Stimulated activated CD8-positive, alpha-beta memory T cell treated with anti-CD3 and anti-CD28 coated beads, Interleukin-7, amount 100 ng/mL, for 48 hours (primary cell): ENCODE data around the gene GFM1.

ENCODE experiments used
- DNase-seq, 2 donors: peaks; one replicate each; pipeline ENCODE4 v3.0.0-alpha.2; 2020; ENCODE audit warnings: low read depth in 1 of 2; ENCODE audit errors: extremely low read depth in 1 of 2

Gene GFM1

GRCh38 chr3:158644345-158644908 is at the start of gene GFM1:
TSS of gene GFM1 (plus strand) at chr3:158644527. CDS start at chr3:158644635, 108 bp downstream.
- peak; percentile 67 to 79 for DNase-seq

GRCh38 chr3:158600787-158601186 is 43.5 kb upstream of the GFM1 start:
- DNase-seq = no peak

GRCh38 chr3:158602227-158602626 is 42.1 kb upstream of the GFM1 start:
- DNase-seq = no peak

GRCh38 chr3:158617982-158618875 is 26.1 kb upstream of the GFM1 start:
- DNase-seq = no peak

GRCh38 chr3:158625881-158626280 is 18.4 kb upstream of the GFM1 start:
- no peak for DNase-seq

GRCh38 chr3:158631981-158632380 is 12.3 kb upstream of the GFM1 start:
- DNase-seq = no peak

- DNase-seq = no peak
These were observed 3.7 kb upstream of the GFM1 start for GRCh38 chr3:158640646-158641045.

- no peak for DNase-seq
These were observed 2.3 kb upstream of the GFM1 start for GRCh38 chr3:158642005-158642404.

GRCh38 chr3:158642474-158643210 is 1.7 kb upstream of the GFM1 start:
- DNase-seq = no peak

GRCh38 chr3:158649791-158650190 is 5.5 kb downstream of the GFM1 start:
- DNase-seq = no peak

GRCh38 chr3:158651192-158651591 is 6.9 kb downstream of the GFM1 start:
- no peak for DNase-seq

GRCh38 chr3:158652463-158652862 is 8.1 kb downstream of the GFM1 start:
- no peak for DNase-seq

- DNase-seq = no peak
These were observed 14.6 kb downstream of the GFM1 start for GRCh38 chr3:158658889-158659288.

GRCh38 chr3:158659454-158660237 is 15.3 kb downstream of the GFM1 start:
- DNase-seq = peak in 1 of 2 donors; percentile 25

GRCh38 chr3:158660711-158661110 is 16.4 kb downstream of the GFM1 start:
- DNase-seq = no peak

GRCh38 chr3:158663246-158663645 is 18.9 kb downstream of the GFM1 start:
- no peak for DNase-seq

- DNase-seq = no peak
These were observed 19.5 kb downstream of the GFM1 start for GRCh38 chr3:158663832-158664231.

GRCh38 chr3:158666416-158666815 is 22.1 kb downstream of the GFM1 start:
- no peak for DNase-seq

GRCh38 chr3:158668506-158668905 is 24.2 kb downstream of the GFM1 start:
- DNase-seq = no peak

- no peak for DNase-seq
These were observed 27.5 kb downstream of the GFM1 start for GRCh38 chr3:158671821-158672214.
